HPDE6-E6E7 (cell line): Measurements from ENCODE around the gene SLC51A.
"Not testable (repeated sequence)": the region's sequence is repeated elsewhere in the genome, so short reads cannot be mapped to it uniquely, and the experiment has no call there.

Source experiments
- DNase-seq: peaks from one replicate; pipeline ENCODE4 v3.0.0; 2011; ENCODE audit warnings: missing footprints; ENCODE audit errors: extremely low spot score

Gene SLC51A

DNA sequence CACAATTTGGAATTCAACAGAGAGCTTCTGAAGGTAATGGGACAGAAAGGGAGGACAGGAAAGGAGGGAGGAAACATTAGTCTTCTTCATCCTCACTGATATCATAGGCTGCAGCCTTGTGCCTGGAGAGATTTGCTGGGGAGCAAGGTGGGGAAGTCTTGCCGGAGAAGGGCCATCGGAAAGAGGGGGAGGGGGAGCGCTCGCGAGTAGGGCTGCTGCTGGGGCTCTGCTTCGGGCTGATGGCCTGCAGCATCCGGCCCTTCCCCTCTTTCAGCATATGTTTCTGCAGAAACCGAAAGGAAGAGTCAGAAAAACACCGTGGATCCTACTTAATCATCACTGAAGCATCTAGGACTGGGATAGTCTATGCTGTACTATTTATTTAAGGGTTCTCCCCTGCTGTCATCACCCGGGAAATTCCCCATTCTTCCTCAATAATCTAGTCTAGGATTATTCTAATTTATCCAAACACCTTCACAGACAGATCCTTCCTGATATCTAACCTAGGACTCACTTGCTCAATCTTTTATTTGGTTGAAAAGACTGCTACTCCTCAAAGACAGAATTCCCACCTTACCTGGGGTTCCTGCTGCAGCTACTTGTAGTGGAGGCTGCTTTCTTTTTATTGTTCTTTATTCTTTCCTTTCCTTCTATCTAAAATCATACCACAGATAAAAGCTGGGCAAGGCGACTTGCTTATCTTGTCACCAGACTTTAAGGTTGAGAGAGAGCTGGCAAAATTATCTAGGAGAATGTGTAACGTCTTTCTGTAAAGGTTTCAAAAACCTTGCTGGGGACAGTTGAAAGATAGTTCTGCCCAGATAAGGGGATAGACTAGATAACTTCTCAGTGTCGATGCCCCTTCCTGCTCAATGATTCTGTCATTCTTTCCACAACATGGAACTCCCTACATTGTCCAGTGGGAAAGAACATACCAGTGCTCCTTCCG lies 22.6 kb downstream of the SLC51A start:
- no peak for DNase-seq

DNA sequence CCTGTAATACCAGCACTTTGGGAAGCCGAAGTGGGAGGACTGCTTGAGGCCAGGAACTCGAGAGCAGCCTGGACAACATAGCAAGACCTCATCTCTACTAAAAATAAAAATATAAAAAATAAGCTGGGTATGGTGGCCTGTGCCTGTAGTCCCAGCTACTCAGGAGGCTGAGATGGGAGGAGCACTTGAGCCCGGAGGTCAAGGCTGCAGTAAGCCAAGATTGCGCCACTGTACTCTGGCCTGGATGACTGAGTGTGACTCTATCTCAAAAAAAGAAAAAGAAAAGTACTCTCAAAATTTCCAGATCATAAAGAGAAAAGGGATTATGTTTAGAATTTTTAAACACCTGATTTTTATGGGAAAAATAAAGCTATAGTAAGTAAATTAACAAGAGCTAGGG lies 24.1 kb downstream of the SLC51A start:
- DNase-seq: no peak

DNA sequence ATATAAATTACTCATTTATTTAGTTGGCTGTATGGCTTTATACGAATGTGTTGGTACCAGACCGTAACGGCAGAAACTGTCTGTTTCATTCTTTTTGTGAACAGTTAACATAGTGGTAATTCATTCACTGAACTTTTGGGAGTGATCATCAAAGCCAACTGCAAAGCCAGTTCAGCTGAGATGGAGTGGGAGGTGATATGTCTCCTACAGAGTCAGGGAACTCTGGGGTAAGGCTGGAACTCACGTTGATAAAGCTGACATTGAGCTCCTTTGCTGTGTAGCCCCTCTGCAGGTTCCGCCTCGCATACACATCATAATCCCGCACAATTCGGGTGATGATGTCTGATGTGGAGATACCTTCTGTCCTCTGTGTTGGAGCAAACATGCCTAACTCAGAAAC lies 25.4 kb downstream of the SLC51A start:
- DNase-seq: no peak

DNA sequence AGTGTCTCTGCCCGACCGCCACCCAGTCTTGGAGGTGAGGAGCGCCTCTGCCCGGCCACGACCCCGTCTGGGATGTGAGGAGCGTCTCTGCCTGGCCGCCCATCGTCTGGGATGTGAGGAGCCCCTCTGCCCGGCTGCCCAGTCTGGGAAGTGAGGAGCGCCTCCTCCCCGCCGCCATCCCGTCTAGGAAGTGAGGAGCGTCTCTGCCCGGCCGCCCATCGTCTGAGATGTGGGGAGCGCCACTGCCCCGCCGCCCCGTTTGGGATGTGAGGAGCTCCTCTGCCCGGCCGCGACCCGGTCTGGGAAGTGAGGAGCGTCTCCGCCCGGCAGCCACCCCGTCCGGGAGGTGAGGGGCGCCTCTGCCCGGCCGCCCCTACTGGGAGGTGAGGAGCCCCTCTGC lies 27.8 kb downstream of the SLC51A start:
- DNase-seq: not testable (repeated sequence)

DNA sequence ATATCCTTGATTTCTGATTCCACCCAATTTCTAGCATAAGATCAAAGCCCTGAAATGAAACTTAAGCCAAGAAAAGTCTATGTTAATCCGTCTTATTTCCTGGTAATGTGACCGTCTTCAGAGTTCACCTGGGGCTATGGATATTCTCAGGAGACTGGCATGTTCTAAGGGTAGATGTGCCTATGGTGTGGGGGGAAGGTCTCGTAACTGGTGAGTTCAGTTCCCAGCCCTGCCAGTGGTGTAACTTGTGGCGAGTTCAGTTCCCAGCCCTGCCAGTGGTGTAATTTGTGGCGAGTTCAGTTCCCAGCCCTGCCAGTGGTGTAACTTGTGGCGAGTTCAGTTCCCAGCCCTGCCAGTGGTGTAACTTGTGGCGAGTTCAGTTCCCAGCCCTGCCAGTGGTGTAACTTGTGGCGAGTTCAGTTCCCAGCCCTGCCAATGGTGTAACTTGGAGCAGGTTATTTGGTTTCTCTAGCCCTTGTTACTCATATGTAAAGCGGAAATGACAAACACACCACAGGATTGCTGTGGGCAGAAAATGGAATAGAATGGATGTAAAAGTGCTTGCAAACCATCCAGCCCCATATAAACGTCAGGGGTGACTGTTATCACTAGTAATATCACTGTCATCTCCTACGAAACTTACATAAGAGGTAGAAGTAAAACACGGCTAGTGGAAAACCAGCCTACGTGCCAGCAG lies 30.4 kb downstream of the SLC51A start:
- no peak for DNase-seq

DNA sequence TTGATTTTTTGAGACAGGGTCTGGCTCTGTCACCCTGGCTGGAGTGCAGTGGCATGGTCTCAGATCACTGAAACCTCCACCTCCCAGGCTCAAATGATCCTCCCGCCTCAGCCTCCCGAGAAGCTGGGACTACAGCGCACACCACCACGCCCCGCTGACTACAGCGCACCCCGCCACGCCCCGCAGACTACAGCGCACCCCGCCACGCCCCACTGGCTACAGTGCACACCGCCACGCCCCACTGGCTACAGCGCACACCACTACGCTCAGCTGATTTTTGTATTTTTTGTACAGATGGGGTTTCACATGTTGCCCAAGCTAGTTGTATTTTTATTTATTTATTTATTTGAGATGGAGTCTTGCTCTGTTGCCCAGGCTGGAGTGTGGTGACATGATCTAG lies 35.6 kb downstream of the SLC51A start:
- DNase-seq: no peak

DNA sequence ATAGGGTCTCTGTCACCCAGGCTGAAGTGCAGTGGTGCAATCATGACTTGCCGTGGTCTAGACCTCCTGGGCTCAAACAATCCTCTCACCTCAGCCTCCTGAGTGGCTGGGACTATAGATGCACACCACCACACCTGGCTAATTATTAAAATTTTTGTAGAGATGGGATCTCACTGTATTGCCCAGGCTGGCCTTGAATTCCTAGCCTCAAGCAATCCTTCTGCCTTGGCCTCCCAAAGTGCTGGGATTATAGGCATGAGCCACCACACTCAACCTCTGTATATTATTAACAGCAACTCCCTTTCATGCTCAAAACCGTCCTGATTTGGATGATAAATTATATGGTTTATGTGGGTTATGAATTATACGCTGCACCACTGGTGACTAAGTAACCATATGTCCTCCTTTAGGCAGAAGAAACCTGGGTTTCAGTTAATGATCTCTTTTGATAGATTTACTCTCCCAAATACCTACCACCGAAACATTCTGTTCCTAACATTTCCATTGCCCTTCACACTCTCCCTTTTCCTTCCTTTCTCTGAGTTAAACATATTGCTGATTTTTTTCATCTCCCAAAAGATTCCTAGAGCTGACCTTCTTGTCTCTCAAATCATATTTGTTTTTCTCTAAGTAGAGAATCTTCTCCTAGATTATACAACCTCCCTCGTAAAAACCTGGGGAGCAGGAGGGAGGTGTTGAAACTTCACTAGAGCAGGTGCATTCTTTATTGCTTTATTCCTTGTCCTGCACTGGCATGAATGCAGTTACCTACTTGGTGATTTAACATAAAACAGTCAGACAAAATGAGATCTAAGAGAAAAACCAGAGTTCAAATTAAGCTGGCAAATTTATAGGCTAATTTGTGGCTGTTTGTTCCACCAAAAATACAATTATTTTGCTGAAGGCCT lies 38.3 kb downstream of the SLC51A start:
- DNase-seq: no peak

DNA sequence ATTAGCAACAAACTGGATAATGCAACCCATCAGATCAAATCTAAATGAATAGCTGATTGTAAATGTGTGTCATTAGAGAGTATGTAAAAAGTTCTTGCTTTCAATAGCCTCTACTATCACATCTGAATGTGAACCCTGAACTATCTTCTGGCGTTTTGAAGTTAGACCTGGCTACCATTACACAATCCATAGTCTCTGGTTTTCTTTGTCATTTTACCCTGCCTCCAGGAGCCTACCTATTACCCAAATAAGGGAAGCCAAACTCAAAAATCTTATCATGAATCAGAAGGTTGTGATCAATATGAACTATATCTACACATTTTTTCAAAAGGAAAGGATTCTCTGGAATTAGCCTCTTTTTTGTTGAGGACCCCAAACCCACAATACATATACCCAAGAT lies 39.4 kb downstream of the SLC51A start:
- DNase-seq: no peak

DNA sequence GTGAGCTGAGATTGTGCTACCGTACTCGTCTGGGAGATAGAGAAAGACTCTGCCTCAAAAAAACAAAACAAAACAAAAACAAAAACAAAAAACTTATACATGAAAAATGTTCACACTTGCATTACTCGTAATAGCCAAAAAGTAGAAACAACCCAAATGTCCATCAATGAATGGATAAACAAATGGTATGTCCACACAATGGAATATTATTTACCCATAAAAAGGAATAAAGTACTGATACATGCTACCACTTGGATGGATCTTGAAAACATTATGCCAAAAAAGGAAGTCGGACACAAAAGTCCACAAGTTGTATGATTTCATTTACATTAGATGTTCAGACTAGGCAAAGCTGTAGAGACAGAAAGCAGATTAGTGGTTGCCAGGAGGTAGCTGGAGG lies 44.5 kb downstream of the SLC51A start:
- no peak for DNase-seq

DNA sequence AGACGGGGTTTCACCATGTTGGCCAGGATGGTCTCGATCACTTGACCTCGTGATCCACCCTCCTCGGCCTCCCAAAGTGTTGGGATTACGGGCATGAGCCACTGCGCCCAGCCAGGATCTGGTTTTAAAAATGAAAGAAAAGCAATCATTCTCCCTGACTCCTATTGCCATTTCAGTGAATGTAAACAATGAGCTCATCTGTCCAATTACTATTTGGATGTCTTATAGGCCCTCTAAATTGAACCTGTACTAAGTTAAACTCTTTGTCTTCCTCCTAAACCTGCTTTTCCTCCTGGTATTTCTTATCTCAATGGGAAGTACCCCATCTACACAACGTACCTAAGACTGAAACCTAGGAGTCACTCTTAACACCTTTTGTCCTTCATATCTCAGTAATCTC lies 47.5 kb downstream of the SLC51A start:
- no peak for DNase-seq

DNA sequence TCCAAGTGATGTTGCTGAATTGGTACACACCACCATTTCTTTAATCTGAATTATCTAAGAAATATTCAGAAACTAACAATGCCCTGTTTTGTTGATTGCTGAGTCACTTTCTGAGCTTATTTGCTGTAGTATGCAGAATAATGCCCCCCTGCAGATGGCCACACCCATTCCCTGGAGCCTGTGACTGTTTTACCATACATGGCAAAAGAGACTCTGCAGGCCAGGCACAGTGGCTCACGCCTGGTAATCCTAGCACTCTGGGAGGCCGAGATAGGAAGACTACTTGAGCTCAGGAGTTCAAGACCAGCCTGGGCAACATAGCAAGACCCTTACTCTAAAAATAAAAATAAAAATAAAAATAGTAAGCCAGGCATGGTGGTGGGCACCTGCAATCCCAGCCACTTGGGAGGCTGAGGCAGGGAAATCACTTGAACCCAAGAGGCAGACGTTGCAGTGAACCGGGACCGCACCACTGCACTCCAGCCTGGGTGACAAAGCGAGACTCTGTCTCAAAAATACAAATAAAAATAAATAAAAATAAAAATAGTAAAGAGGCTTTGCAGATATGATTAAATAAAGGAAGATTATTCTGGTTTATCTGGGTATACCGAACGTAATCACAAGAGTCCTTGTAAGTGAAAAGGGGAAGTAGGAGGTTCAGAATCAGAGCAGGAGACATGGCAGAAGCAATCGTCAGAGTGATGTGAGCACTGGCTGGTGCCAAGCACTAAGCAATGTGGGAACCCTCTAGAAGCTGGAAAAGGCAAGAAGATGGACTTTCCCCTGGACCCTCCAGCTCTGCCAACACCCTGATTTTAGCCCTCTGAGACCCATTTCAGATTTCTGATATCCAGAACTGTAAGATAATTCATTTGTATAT lies 52.2 kb downstream of the SLC51A start:
- DNase-seq: no peak

DNA sequence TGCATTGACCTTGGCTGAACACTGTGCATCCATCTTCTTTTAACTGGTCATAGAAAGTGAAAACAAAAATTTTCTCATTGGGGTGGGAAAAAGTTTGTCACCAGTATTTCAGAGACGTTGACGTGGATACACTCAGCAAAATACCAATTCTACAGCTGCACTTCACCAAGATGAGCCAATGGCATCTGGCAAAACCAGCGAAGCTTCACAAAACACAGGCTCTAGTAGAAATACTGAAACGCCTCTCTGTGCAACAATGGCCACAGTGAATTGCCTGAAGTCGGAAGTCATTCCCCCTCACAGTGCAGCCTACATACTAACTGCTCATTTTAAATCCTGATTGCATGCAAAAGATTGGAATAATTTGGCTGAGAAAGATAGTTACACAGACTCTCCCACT lies 54.2 kb downstream of the SLC51A start:
- no peak for DNase-seq

DNA sequence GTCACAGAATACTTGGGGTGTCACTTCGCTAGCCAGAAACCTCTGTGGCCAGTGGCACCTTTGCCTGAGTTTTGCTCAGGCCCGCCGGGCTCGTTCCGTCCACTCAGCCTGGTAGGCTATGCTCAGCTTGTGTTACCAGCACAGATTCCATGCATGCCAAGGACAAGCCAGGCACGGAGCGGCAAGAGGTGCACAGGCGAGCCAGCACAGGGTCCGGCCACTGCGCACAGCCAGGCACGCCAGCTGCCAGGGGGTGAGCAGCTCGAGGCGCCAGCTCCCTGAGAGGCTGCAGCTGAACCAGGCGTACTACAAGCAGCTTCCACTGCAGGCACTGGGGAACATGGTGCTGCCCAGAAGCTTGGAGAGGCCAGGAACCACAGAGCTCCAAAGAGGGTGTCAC lies 56.5 kb downstream of the SLC51A start:
- DNase-seq: no peak

DNA sequence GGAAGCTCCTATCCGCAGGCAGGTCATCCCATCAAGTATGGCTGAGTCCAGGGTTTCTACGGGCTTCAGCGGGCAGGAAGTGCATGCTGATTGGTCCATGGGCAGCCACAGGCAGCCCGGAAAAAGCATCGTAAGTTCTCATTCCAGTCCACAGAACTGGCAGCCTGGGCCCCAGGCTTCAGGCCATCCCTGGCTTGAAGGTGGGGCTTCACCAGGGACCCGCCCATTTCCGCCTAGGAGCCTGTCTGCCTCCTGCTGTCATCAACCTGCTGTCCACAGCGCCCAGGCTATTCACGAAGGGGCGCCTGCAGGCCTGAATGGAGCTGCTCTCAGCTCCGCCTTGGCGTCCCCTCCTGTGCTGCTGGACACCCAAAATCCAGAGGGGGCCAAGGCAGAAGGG lies 57.3 kb downstream of the SLC51A start:
- DNase-seq: no peak

DNA sequence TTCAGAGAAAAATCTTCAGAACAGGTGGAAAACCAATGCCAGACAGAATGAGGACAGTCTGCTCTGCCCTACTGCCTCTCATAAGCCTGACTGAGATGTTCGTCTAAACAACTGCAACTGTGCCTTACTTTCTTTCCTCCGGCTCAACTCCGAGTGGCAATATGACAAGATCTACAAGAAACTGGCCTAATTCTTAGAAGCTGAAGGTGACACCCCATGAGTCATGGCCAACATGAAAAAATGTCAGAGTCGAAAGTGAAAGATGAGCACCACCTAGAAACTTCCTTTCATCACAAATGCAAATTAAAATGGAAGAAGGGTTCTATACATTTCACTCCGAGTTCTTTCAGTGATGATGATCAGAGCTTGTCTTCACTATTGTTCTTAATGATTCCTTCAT lies 58.3 kb downstream of the SLC51A start:
- peak; percentile 22 for DNase-seq

DNA sequence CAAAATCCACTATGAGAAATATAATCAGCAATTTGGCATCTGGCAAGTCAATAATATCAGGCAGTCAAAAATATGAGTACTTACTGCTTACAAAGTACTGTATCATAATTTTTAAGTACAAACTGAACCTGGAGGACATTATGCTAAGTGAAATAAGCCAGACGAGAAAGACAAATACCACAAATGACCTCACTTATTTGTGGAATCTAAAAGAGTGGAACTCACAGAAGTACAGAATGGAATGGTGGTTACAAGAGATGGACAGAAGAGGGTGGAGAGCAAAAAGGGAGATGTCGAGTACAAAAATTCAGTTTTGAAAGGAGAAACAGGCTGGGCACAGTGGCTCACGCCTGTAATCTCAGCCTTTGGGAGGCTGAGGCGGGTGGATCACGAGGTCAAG lies 58.8 kb downstream of the SLC51A start:
- DNase-seq: no peak

DNA sequence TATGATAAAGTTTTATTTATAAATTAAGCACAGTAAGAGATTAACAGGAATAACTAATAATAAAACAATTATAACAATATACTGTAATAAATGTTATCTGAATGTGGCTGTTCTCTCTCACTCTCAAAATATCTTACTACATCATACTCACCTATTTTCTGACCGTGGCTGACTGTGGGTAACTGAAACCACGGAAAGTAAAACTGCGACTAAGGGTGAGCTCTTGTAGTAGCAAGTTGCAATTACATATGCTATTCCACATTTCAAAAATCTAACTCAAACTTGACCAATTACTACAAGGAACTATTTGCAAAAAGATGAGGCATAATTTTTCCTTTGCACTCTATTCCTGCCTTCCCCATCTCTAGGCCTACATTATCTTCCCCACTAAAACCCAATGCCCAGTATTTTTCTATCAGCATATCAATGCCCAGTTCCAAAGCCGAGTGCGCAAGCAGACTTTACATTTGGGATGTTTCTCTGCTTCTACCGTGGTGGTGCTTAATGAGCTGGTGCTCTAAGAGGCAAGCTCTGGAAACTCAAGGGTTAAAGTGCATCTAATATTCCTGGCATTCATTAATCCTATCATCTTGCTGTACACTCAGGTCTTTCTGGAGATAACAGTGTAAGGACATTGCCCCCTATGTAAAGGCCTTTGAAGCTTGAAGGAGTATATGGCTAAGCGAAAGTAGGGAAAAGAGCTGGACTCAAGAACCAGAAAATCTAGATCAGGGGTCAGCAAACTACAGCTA lies 64.5 kb downstream of the SLC51A start:
- no peak for DNase-seq

DNA sequence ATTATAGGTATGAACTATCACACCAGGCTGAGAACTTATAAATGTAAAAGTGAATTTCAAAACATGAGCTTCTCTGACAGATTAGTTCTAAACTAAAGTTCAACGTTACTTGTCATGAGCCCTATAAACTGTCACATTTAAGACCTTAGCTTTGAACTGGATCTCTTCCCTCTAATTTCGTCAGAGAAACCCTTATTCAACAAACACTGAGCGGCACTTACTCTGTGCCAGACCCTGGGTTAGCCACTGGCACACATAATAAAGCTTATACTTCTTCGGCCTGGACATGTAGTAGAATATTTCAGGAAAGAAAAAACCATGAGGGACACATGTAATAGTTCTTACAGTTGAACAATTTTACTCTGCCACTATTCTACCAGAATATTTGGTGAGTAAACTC lies 65.6 kb downstream of the SLC51A start:
- DNase-seq: no peak
